GM12892 (cell line): ENCODE measurements around the gene PARD3.

ENCODE experiments used
- POLR2A ChIP-seq: IDR thresholded peaks from 2 replicates; pipeline ENCODE4 v1.6.1; 2011; ENCODE audit warnings: low read depth, low read length, control low read depth
- POLR2AphosphoS5 ChIP-seq: IDR thresholded peaks from 2 replicates; pipeline ENCODE4 v1.6.1; 2011; ENCODE audit warnings: low read depth, low read length, control low read depth

GRCh38 chr10:34808801-34809745 is 6.0 kb downstream of the PARD3 start:
- TF ChIP-seq POLR2A = no peak
- TF ChIP-seq POLR2AphosphoS5 = no peak
